CD4-positive, alpha-beta T cell treated with Interleukin-4 for 1 hour (primary cell): ENCODE measurements around the gene RNF41.

ENCODE experiments used
- DNase-seq, 2 donors: peaks; one replicate each; pipeline ENCODE4 v3.0.0-alpha.2; 2020 to 2022

RNF41 gene

GRCh38 chr12:56242986-56243385 is 21.3 kb upstream of the RNF41 start:
- DNase-seq: no peak

- DNase-seq: no peak
Measured at GRCh38 chr12:56241424-56242303, 19.9 kb upstream of the RNF41 start.

- no peak for DNase-seq
Measured at GRCh38 chr12:56237552-56237951, 15.8 kb upstream of the RNF41 start.

- no peak for DNase-seq
Measured at GRCh38 chr12:56236985-56237384, 15.3 kb upstream of the RNF41 start.

- DNase-seq: no peak
Measured at GRCh38 chr12:56236091-56236490, 14.4 kb upstream of the RNF41 start.

GRCh38 chr12:56234746-56235436 is 13.2 kb upstream of the RNF41 start:
- DNase-seq: no peak

- no peak for DNase-seq
Measured at GRCh38 chr12:56231184-56231582, 9.5 kb upstream of the RNF41 start.

GRCh38 chr12:56230432-56231183 is 8.9 kb upstream of the RNF41 start:
- DNase-seq: no peak

- DNase-seq: no peak
Measured at GRCh38 chr12:56229916-56230431, 8.3 kb upstream of the RNF41 start, which contains the start of gene SLC39A5. SLC39A5 (plus strand) TSS chr12:56230051; CDS start chr12:56231275, 1,224 bp downstream.

- no peak for DNase-seq
Measured at GRCh38 chr12:56229082-56229481, 7.4 kb upstream of the RNF41 start.

- no peak for DNase-seq
Measured at GRCh38 chr12:56224954-56225353, 3.2 kb upstream of the RNF41 start.

GRCh38 chr12:56224102-56224701 is 2.5 kb upstream of the RNF41 start, which contains the start of gene NABP2:
NABP2 (plus strand) TSS chr12:56224342; CDS start chr12:56224857, 515 bp downstream.
- peak; percentile 93 to 94 for DNase-seq

GRCh38 chr12:56223571-56224101 is 1.9 kb upstream of the RNF41 start:
- no peak for DNase-seq

- no peak for DNase-seq
Measured at GRCh38 chr12:56222531-56222895, 791 bp upstream of the RNF41 start.

- no peak for DNase-seq
Measured at GRCh38 chr12:56221232-56221756, 428 bp downstream of the RNF41 start.

GRCh38 chr12:56220611-56221231 is 1.0 kb downstream of the RNF41 start:
- peak; percentile 14 to 22 for DNase-seq

GRCh38 chr12:56219840-56220239 is 1.9 kb downstream of the RNF41 start:
- DNase-seq: no peak

- DNase-seq: no peak
Measured at GRCh38 chr12:56216461-56216860, 5.3 kb downstream of the RNF41 start.

- no peak for DNase-seq
Measured at GRCh38 chr12:56213878-56214277, 7.8 kb downstream of the RNF41 start.

- no peak for DNase-seq
Measured at GRCh38 chr12:56212361-56212760, 9.4 kb downstream of the RNF41 start.

- peak in 1 of 2 donors; percentile 58 for DNase-seq
Measured at GRCh38 chr12:56208006-56208405, 13.7 kb downstream of the RNF41 start.
